Lower leg skin (tissue), 3 donors: ENCODE measurements around the gene RCOR1.

ENCODE experiments used
- POLR2A ChIP-seq, 2 donors: fragments of 450-650 bp; IDR thresholded peaks; one replicate each; pipeline ENCODE4 v1.6.1; 2016 to 2017; ENCODE audit warnings: antibody characterized with exemption in 2 of 2, mild to moderate bottlenecking in 1 of 2, moderate library complexity in 1 of 2
- TF ChIP-seq, protein P1 (sequence below), 3 donors: fragments of 450-650 bp; IDR thresholded peaks; one replicate each; pipeline ENCODE4 v1.5.1; 2016; ENCODE audit warnings: antibody characterized with exemption in 3 of 3, mild to moderate bottlenecking in 3 of 3, moderate library complexity in 2 of 3

GRCh38 chr14:102776761-102777710 lies 184.6 kb downstream of the RCOR1 start, which contains the start of gene TRAF3:
- TF ChIP-seq, protein P1, sequence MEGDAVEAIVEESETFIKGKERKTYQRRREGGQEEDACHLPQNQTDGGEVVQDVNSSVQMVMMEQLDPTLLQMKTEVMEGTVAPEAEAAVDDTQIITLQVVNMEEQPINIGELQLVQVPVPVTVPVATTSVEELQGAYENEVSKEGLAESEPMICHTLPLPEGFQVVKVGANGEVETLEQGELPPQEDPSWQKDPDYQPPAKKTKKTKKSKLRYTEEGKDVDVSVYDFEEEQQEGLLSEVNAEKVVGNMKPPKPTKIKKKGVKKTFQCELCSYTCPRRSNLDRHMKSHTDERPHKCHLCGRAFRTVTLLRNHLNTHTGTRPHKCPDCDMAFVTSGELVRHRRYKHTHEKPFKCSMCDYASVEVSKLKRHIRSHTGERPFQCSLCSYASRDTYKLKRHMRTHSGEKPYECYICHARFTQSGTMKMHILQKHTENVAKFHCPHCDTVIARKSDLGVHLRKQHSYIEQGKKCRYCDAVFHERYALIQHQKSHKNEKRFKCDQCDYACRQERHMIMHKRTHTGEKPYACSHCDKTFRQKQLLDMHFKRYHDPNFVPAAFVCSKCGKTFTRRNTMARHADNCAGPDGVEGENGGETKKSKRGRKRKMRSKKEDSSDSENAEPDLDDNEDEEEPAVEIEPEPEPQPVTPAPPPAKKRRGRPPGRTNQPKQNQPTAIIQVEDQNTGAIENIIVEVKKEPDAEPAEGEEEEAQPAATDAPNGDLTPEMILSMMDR (IDR thresholded peaks at IDR 0.05) = no peak
- TF ChIP-seq POLR2A (IDR thresholded peaks at IDR 0.05) = no peak
